Type B pancreatic cell (in vitro differentiated cells): Measurements from ENCODE around the gene PUSL1. TPM values are rescaled to one million over a fixed set of nuclear protein-coding genes. Genes with fewer than 3 reads are reported as not detected.

Source experiments
- DNase-seq: peaks from one replicate; pipeline ENCODE4 v3.0.0; 2021; ENCODE audit warnings: mixed read lengths; ENCODE audit not compliant: unreplicated experiment; ENCODE audit errors: extremely low spot score
- H3K27ac Mint-ChIP-seq: 2 replicates; pipeline ENCODE4 v1.8.0; 2021; ENCODE audit warnings: mild to moderate bottlenecking, mixed read lengths
- H3K27me3 Mint-ChIP-seq: 2 replicates; pipeline ENCODE4 v1.8.0; 2021; ENCODE audit warnings: mixed read lengths
- H3K36me3 Mint-ChIP-seq: 2 replicates; pipeline ENCODE4 v1.8.0; 2021; ENCODE audit warnings: mixed read lengths
- H3K4me1 Mint-ChIP-seq: one replicate; pipeline ENCODE4 v1.8.0; 2021; ENCODE audit warnings: mixed read lengths; ENCODE audit not compliant: unreplicated experiment
- H3K4me3 Mint-ChIP-seq: 2 replicates; pipeline ENCODE4 v1.8.0; 2021; ENCODE audit warnings: mild to moderate bottlenecking, mixed read lengths
- H3K9me3 Mint-ChIP-seq: 2 replicates; pipeline ENCODE4 v1.8.0; 2021; ENCODE audit warnings: mixed read lengths
- total RNA-seq: library from RNA; stranded (reverse); gene quantifications from 2 replicates; pipeline ENCODE4 v1.2.1, GENCODE V29; 2021; ENCODE audit warnings: low replicate concordance
- TF ChIP-seq, protein P1 (sequence below): fragments of 200-600 bp; sonication (generic); conservative IDR thresholded peaks from 2 replicates; pipeline ENCODE4 v1.5.0; 2021; ENCODE audit warnings: antibody characterized with exemption, mild to moderate bottlenecking

The PUSL1 gene
- total RNA-seq, 1 donor from 2014 or later, result 20.4 TPM

DNA sequence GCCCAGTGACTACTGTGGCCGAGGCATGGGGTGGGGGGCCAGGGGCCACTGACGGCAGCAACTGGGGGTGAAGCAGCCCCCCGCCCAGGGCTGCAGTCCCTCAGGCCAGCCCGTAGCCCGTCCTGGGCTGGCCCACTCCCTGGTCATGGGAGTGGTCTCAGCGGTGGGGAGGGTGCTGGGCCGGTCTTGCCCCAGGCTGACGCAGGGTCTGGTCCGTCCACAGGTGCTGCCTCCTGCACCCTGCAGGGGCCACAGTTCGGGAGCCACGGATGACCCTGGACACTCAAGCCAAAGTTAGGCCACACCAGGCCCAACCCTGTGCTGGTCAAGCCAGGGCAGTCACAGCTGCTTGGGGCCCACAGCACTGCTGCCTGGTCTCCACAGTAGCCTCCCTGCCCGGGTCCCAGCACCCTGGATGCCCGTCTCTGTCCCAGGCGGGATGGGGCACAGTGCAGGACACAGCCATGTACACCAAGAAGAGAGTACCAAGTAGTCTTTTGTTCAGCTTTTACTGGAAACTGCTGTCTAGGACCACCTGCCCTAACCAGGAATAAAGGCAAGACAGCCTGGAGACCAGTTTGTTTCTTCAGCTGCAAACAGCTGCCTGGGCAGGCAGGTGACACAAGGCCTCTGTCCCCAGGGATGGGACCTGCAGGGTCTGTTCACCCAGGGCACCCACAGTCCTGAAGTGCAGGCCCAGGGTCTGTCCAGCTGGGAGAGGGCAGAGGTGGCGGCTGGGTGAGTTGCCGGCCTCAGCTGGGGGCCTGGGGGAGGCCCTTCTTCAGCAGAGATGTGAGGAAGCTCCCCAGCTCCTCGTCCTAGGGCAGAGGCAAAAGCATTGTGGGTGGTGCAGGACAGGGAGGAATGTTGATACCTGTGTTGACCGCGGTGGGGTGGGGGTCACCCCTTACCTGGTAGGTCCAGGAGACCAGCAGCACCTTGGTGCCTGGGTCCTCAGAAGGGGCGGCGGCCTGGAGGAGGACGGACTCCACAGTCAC lies 3.0 kb downstream of the PUSL1 start:
- no peak for DNase-seq
- Mint-ChIP-seq H3K27ac (no peak overlapping the region), H3K36me3 (peaks cover 3% of the 10 kb centered on the region), H3K4me1 (peaks cover 5% of the 10 kb centered on the region), H3K9me3 (no peaks in the 10 kb centered on the region), H3K4me3 (no peak overlapping the region), H3K27me3 (no peaks in the 10 kb centered on the region)
- TF ChIP-seq, protein P1, sequence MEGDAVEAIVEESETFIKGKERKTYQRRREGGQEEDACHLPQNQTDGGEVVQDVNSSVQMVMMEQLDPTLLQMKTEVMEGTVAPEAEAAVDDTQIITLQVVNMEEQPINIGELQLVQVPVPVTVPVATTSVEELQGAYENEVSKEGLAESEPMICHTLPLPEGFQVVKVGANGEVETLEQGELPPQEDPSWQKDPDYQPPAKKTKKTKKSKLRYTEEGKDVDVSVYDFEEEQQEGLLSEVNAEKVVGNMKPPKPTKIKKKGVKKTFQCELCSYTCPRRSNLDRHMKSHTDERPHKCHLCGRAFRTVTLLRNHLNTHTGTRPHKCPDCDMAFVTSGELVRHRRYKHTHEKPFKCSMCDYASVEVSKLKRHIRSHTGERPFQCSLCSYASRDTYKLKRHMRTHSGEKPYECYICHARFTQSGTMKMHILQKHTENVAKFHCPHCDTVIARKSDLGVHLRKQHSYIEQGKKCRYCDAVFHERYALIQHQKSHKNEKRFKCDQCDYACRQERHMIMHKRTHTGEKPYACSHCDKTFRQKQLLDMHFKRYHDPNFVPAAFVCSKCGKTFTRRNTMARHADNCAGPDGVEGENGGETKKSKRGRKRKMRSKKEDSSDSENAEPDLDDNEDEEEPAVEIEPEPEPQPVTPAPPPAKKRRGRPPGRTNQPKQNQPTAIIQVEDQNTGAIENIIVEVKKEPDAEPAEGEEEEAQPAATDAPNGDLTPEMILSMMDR, result no peak

DNA sequence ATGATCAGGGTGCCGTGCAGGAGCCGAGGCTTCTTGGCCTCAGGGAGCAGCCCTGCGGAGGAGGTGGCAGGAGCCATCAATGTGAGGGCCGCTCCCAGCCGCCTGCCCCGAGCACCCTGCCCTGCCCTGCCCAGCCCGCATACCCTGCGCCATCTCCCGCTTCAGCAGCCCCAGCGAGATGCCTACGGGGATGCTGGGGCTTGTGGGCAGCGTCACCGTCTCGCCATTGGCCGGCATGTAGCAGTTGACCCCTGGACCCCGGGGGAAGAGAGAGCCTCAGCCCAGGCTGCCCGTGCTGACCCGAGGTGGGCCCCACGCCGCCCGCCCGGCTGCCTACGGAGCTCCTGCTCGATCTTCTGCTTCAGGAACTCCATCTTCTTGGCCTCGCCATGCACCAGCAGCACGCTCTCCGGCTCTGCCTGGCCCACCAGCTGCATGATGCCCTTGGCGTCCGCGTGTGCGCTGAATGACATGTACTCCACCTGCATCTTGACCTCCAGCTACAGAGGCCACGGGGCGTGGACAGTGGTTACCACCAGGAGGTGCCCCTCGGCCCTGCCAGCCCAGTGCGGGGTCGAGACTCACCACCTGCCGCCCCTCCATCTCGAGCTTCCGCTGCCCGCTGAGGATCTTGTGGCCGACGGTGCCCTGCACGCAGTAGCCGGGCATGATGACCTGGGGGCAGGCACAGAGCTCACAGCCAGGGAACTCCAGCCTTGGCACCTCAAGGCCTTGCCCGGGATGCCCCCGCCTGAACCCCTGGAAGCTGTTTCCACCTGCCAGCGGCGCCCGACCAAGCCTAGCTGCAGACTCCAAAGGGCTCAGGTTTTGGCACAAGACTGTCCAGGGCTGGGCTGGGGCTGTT lies 4.3 kb downstream of the PUSL1 start:
- Mint-ChIP-seq H3K4me3 (no peak overlapping the region), H3K9me3 (no peaks in the 10 kb centered on the region), H3K4me1 (no peaks in the 10 kb centered on the region), H3K27me3 (no peaks in the 10 kb centered on the region), H3K36me3 (peaks cover 3% of the 10 kb centered on the region), H3K27ac (no peak overlapping the region)
- DNase-seq, result no peak
- TF ChIP-seq, protein P1, result no peak

DNA sequence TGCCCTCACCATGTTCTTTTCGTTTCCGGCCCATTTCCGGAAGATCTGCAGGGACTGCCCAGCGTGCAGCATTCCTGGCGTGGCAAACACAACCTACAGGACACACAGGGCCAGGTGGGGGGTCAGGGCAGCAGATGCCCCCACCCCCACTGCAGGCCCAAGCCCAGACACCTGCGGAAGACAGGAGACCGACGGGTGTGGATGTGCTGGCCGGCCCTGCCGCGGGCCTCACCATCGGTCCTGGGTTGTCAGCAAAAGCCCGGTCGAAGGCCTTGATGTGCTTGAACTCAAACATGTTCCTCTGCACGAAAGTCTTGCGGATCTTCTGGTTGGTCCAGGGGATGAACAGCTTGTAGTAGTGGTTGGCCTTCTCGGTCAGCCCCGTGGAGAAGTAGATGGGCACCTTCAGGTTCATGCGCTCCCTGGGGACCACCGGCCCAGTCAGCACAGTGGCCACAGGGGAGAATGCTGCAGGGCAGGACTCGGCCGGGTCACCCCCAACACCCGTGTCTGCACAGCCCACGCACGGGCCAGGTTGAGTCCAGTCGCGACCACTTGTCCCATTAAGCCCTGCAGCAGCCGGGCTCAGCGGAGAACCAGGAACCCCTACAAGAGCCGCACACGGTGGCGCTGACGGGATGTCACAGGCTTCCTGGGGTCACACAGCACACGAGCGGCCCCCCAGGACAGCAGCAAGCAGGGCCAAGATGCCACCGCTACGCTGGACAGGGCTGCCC lies 5.3 kb downstream of the PUSL1 start:
- Mint-ChIP-seq H3K27ac (no peak overlapping the region), H3K27me3 (no peaks in the 10 kb centered on the region), H3K4me3 (no peak overlapping the region), H3K9me3 (no peaks in the 10 kb centered on the region), H3K4me1 (no peaks in the 10 kb centered on the region), H3K36me3 (peaks cover 3% of the 10 kb centered on the region)
- DNase-seq, result no peak
- TF ChIP-seq, protein P1, result no peak

DNA sequence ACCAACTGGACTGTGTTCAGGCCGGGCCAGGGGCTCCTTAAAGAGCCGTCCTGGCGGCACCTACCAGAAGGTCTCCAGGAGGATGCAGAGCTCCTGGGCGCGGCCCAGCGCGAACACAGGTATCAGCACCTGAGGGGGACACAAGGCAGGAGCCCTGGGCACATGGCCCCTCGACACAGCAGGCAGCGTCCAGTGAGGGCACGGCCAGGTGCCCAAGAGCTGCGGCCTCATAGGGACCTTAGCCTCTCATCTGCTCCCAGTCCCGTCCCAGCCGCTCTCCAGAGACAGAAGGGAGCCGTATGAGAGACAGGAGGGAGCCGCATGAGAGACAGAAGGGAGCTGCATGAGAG lies 5.8 kb downstream of the PUSL1 start:
- Mint-ChIP-seq H3K4me1 (no peaks in the 10 kb centered on the region), H3K9me3 (no peaks in the 10 kb centered on the region), H3K27me3 (no peaks in the 10 kb centered on the region), H3K27ac (no peak overlapping the region), H3K36me3 (peaks cover 3% of the 10 kb centered on the region), H3K4me3 (no peak overlapping the region)
- TF ChIP-seq, protein P1, result no peak
- no peak for DNase-seq

DNA sequence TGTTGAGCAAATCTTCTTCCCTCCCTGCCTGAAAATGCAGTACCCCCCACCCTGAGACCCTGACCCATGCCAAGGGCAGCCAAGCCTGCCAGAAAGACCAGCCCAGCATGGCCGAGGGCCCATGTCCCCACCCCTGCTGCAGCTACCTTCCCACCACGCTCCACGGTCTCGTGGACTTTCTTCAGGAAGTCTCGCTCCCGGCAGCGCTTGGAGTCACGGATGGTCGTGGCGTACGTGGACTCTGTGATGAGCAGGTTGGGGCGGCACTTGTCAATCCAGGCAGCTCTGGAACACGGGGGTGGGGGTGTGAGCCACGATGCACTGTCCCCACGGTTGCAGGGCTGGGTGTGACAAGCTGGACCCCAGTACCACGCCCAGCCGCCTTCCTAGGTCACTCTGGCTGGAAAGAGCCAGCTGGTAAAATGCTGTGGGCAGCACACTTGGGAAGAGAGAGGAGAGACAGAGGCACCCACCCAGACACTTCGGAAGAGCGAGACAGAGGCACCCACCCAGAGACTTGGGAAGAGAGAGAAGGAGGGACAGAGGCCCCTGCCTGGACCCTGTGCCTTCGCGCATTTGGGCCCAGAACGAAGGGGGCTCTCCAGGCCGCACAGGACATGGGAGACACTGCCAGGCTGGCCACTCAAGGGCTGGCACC lies 6.4 kb downstream of the PUSL1 start:
- Mint-ChIP-seq H3K27me3 (no peaks in the 10 kb centered on the region), H3K27ac (no peak overlapping the region), H3K36me3 (peaks cover 3% of the 10 kb centered on the region), H3K9me3 (no peaks in the 10 kb centered on the region), H3K4me3 (no peak overlapping the region), H3K4me1 (no peaks in the 10 kb centered on the region)
- DNase-seq, result no peak
- TF ChIP-seq, protein P1, result no peak
